NT2/D1 (cell line): ENCODE results near the gene DIAPH3.

Experiments
- YY1 ChIP-seq: IDR thresholded peaks from 2 replicates; pipeline ENCODE4 v1.6.1; 2011; ENCODE audit not compliant: insufficient read length, insufficient read depth
- ZNF274 ChIP-seq: IDR thresholded peaks from 2 replicates; pipeline ENCODE4 v1.6.1; 2011; ENCODE audit warnings: mild to moderate bottlenecking, low read depth, low read length

DNA sequence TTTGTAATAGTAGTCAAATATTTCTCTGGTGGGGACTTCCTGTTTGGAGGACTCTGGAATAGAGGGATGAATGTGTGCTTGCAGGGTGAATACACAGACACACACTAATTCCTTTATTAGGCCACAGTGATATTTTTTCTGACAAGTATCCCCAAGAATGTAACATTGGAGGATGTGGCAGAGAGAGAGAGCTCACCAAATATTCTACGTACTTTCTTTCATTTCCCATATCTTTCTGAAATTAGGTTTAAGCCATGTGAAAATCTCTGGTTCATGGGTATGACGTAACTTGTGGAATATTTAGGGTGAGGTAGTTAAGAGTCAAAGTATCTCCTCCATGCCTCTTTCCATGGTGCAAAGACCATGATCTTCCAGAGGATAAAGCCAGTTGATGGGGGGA lies 463.4 kb downstream of the DIAPH3 start:
- TF ChIP-seq ZNF274, result no peak
- no peak for TF ChIP-seq YY1
